Cerebellar cortex (tissue), 1 donor: ENCODE measurements around the gene TMEM91.

Experiments used
- DNase-seq: peaks from one replicate; pipeline ENCODE4 v3.0.0-alpha.2; 2015; ENCODE audit warnings: low spot score

The TMEM91 gene

DNA sequence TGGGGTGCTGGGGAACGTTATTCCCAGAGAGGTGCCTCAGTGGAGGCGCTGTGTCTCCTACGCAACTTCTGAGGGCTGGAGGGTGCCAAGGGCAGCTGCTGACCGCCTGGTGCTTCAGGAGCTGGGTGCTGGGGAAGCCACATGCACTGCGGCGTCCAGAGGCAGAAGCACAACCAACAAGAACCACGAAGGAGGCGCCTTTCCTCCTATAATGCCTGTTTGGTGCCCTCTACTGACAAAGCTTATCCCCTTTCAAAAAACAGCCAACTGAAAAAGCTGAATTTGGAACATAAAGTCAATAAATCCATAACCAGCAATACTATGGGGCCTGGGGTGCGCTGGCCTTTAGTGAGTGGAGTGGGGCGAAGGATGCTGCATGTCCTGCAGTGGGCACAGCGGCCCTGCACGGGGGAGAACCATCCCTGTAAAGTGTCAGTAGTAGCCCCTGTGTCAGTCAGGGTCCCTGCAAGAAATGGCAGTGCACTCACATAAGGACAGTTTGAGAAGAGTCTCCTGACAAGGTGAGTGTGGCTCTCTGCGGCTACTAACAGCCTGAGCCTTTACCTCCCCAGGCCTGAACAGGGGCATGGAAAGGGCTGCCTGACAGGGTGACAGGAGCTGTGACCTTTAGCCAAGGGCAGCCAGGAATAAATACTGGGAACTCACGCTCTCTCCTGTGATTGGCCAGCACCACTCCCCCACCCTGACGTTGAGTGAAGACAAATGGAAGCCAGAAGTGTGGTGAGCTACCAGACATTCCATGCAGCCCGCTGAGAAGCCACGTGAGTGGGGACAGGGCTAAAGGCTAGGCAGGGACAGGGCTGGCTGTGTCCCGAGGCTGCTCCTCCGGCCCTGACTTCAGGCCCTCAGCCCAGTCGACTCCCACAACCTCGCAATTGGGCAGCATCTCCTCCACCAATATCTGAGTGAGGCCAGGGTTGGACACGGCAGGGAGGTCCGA is 55.4 kb downstream of the TMEM91 start:
- DNase-seq = peak; percentile 47

DNA sequence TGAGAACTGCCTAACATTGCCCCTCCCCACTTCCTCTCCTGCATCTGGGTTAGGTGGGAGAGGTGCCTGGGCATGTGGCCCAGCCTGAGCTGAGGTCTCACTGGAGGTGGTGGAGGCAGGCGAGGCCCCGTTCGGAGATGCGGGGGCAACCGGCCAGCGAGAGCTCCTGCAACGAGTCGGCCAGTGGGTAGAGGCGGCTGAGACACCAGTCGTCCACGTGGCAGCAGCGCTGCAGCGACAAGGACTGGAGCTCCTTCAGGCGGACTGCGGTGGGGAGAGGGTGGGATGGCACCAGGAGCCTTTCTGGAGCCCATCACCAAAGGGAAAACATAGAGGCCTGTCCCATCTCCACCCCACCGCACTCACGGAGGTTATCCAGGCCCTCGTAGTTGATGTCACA is 56.8 kb downstream of the TMEM91 start:
- DNase-seq = no peak
